Lower leg skin (tissue), 3 donors: Measurements from ENCODE around the gene SNX15.

Source experiments
- CTCF ChIP-seq, 3 donors: fragments of 450-650 bp; IDR thresholded peaks; one replicate each; pipeline ENCODE4 v1.5.1; 2016; ENCODE audit warnings: antibody characterized with exemption in 3 of 3, mild to moderate bottlenecking in 3 of 3, moderate library complexity in 2 of 3
- POLR2A ChIP-seq, 2 donors: fragments of 450-650 bp; IDR thresholded peaks; one replicate each; pipeline ENCODE4 v1.6.1; 2016 to 2017; ENCODE audit warnings: antibody characterized with exemption in 2 of 2, mild to moderate bottlenecking in 1 of 2, moderate library complexity in 1 of 2

- TF ChIP-seq CTCF (IDR thresholded peaks at IDR 0.05): no peak
- no peak for TF ChIP-seq POLR2A (IDR thresholded peaks at IDR 0.05)
Observed at GRCh38 chr11:65063532-65063931, 36.3 kb downstream of the SNX15 start.
